Karpas-422 (cell line): Measurements from ENCODE around the gene MTA1. TPM values are rescaled to one million over a fixed set of nuclear protein-coding genes. Genes with fewer than 3 reads are reported as not detected.

Source experiments
- DNase-seq: peaks from one replicate; pipeline ENCODE4 v3.0.0-alpha.2; 2015
- H2AFZ ChIP-seq: fragments of 200-600 bp; sonication (generic); 2 replicates; pipeline ENCODE4 v1.6.1; 2014; ENCODE audit warnings: antibody characterized with exemption, low read length, mixed read lengths
- H3K27ac ChIP-seq: fragments of 200-600 bp; sonication (generic); 2 replicates; pipeline ENCODE4 v1.5.1; 2014; ENCODE audit warnings: mild to moderate bottlenecking, low read length, moderate library complexity
- H3K27me3 ChIP-seq: fragments of 200-600 bp; sonication (generic); 2 replicates; pipeline ENCODE4 v1.6.1; 2014; ENCODE audit warnings: low read length, mixed read lengths
- H3K36me3 ChIP-seq: fragments of 200-600 bp; sonication (generic); 2 replicates; pipeline ENCODE4 v1.6.1; 2014; ENCODE audit warnings: low read length, mixed read lengths; ENCODE audit not compliant: insufficient read depth
- H3K4me1 ChIP-seq: fragments of 200-600 bp; sonication (generic); 2 replicates; pipeline ENCODE4 v1.6.1; 2014; ENCODE audit warnings: mild to moderate bottlenecking, low read length, mixed read lengths
- H3K4me2 ChIP-seq: fragments of 200-600 bp; sonication (generic); 2 replicates; pipeline ENCODE4 v1.6.1; 2014; ENCODE audit warnings: low read length, low read depth, mild to moderate bottlenecking; ENCODE audit not compliant: poor library complexity, severe bottlenecking
- H3K4me3 ChIP-seq: fragments of 200-600 bp; sonication (generic); 2 replicates; pipeline ENCODE4 v1.5.1; 2014; ENCODE audit warnings: mild to moderate bottlenecking, antibody characterized with exemption, low read length, mixed read lengths
- H3K79me2 ChIP-seq: fragments of 200-600 bp; sonication (generic); 2 replicates; pipeline ENCODE4 v1.6.1; 2014; ENCODE audit warnings: mild to moderate bottlenecking, low read length, mixed read lengths
- H3K9ac ChIP-seq: fragments of 200-600 bp; sonication (generic); 2 replicates; pipeline ENCODE4 v1.6.0; 2014; ENCODE audit warnings: low read length
- H3K9me2 ChIP-seq: fragments of 200-600 bp; sonication (generic), shearing (Covaris generic); replicated peaks from 2 replicates; pipeline ENCODE4 v1.6.0; 2014; ENCODE audit warnings: mild to moderate bottlenecking, low read length, moderate library complexity; ENCODE audit not compliant: insufficient read depth
- H3K9me3 ChIP-seq: fragments of 300-700, 200-600 bp; sonication (generic); 2 replicates; pipeline ENCODE4 v1.6.1; 2014; ENCODE audit warnings: low read length, mixed read lengths
- H4K20me1 ChIP-seq: fragments of 200-600 bp; sonication (generic); 2 replicates; pipeline ENCODE4 v1.6.1; 2014; ENCODE audit warnings: mild to moderate bottlenecking, antibody characterized with exemption, low read length, low read depth; ENCODE audit not compliant: insufficient read depth
- total RNA-seq: library from RNA; depleted of rRNA; stranded (reverse); fragments of >200 nt; shearing (Covaris generic); gene quantifications from 2 replicates; pipeline ENCODE4 v1.2.3, GENCODE V29; 2014; ENCODE audit warnings: low replicate concordance; rRNA removed

The MTA1 gene
- total RNA-seq, result 94.6 and 204 TPM in 2 replicates

- Histone ChIP-seq H3K4me2 (peak within 1 kb of the TSS; percentile 95), H3K4me1 (peaks cover 35% of the 10 kb centered on the region), H3K27me3 (no peaks in the 10 kb centered on the region), H3K4me3 (peak within 1 kb of the TSS; percentile 93), H3K27ac (peak within 1 kb of the TSS; percentile 70), H4K20me1 (peaks cover 34% of the 10 kb centered on the region), H3K36me3 (peaks cover 10% of the 10 kb centered on the region; the same call in 1 of the 2 replicates), H3K79me2 (peaks cover 46% of the 10 kb centered on the region), H3K9me2 (no peaks in the 10 kb centered on the region), H3K9ac (peak within 1 kb of the TSS; percentile 96), H2AFZ (peak within 1 kb of the TSS; percentile 97), H3K9me3 (no peaks in the 10 kb centered on the region)
- peak; percentile 84 for DNase-seq
Observed at GRCh38 chr14:105419195-105420091, at the start of gene MTA1. Gene MTA1 (plus strand): TSS chr14:105419827. CDS start chr14:105420036, 209 bp downstream.

DNA sequence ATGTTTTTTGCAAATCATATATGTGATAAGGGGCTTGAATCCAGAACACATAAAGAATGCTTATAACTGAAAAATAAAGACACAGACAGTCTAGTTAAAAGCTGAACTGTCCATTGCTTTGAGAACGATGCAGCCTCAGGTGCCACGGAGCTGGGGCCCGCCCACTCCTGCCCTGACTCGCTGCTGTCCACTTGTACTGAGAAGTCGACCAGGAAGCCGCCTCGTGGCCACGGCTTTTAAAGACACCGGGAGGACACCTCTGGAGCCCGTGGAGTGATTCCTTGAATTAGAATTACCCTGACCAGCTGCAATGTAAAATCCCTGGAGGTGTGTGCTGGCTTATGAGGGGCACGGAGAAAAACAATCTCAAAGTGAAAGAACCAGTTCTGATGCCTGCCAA, 45.2 kb upstream of the MTA1 start:
- H3K4me1 ChIP-seq, result peaks cover 10% of the 10 kb centered on the region
- no peak overlapping the region for H2AFZ ChIP-seq
- H3K4me2 ChIP-seq, result no peak overlapping the region
- H3K9ac ChIP-seq, result no peak overlapping the region
- no peaks in the 10 kb centered on the region for H3K27me3 ChIP-seq
- peaks cover 11% of the 10 kb centered on the region for H4K20me1 ChIP-seq
- H3K9me2 ChIP-seq, result no peaks in the 10 kb centered on the region
- DNase-seq, result no peak
- no peaks in the 10 kb centered on the region for H3K79me2 ChIP-seq
- no peak overlapping the region for H3K27ac ChIP-seq
- H3K36me3 ChIP-seq, result no peaks in the 10 kb centered on the region
- H3K9me3 ChIP-seq, result no peaks in the 10 kb centered on the region
- no peak overlapping the region for H3K4me3 ChIP-seq

DNA sequence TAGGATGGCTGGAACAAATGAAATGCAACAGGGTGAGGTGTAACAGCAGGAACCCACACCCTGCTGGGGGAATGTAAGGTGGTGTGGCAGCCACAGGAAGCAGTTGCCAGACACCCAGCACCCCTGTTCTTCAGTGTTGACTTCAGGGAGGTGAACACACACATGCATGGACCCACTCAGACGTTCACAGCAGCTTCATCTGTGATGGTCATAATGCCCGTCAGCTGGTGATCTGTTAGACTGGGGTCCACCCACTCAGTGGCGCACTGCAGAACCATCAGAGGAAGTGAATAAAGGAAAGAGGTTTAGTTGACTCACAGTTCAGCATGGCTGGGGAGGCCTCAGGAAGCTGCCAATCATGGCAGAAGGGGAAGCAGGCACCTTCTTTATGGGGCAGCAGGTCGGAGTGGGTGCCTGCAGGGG, 44.0 kb upstream of the MTA1 start:
- DNase-seq, result peak; percentile 69

GRCh38 chr14:105376521-105377440, 42.8 kb upstream of the MTA1 start:
- no peaks in the 10 kb centered on the region for H3K9me2 ChIP-seq
- peaks cover 10% of the 10 kb centered on the region for H3K4me1 ChIP-seq
- H3K4me2 ChIP-seq, result no peak overlapping the region
- H3K79me2 ChIP-seq, result no peaks in the 10 kb centered on the region
- H2AFZ ChIP-seq, result no peak overlapping the region
- H3K4me3 ChIP-seq, result no peak overlapping the region
- peaks cover 11% of the 10 kb centered on the region for H4K20me1 ChIP-seq
- no peaks in the 10 kb centered on the region for H3K27me3 ChIP-seq
- no peaks in the 10 kb centered on the region for H3K36me3 ChIP-seq
- H3K9me3 ChIP-seq, result no peaks in the 10 kb centered on the region
- DNase-seq, result peak; percentile 78
- H3K27ac ChIP-seq, result no peak overlapping the region
- no peak overlapping the region for H3K9ac ChIP-seq

More for the DNA sequence above, 44.0 kb upstream of the MTA1 start:
- H3K27ac ChIP-seq, result no peak overlapping the region
- H3K4me2 ChIP-seq, result no peak overlapping the region
- H2AFZ ChIP-seq, result no peak overlapping the region
- no peaks in the 10 kb centered on the region for H3K27me3 ChIP-seq
- H3K79me2 ChIP-seq, result no peaks in the 10 kb centered on the region
- H4K20me1 ChIP-seq, result peaks cover 11% of the 10 kb centered on the region
- H3K4me1 ChIP-seq, result peaks cover 10% of the 10 kb centered on the region
- no peaks in the 10 kb centered on the region for H3K36me3 ChIP-seq
- no peak overlapping the region for H3K4me3 ChIP-seq
- no peaks in the 10 kb centered on the region for H3K9me2 ChIP-seq
- no peak overlapping the region for H3K9ac ChIP-seq
- H3K9me3 ChIP-seq, result no peaks in the 10 kb centered on the region

GRCh38 chr14:105377555-105378182, 42.0 kb upstream of the MTA1 start:
- Histone ChIP-seq H3K27me3 (no peaks in the 10 kb centered on the region), H4K20me1 (peaks cover 7% of the 10 kb centered on the region; the same call in 1 of the 2 replicates), H3K4me1 (peaks cover 10% of the 10 kb centered on the region), H3K36me3 (no peaks in the 10 kb centered on the region), H3K4me3 (no peak overlapping the region), H3K79me2 (no peaks in the 10 kb centered on the region), H3K9ac (no peak overlapping the region), H3K9me3 (no peaks in the 10 kb centered on the region), H3K9me2 (no peaks in the 10 kb centered on the region), H3K27ac (no peak overlapping the region), H3K4me2 (no peak overlapping the region), H2AFZ (no peak overlapping the region)
- no peak for DNase-seq

GRCh38 chr14:105378199-105378598, 41.4 kb upstream of the MTA1 start:
- Histone ChIP-seq H2AFZ (no peak overlapping the region), H3K79me2 (no peaks in the 10 kb centered on the region), H3K9ac (no peak overlapping the region), H3K9me3 (no peaks in the 10 kb centered on the region), H3K9me2 (no peaks in the 10 kb centered on the region), H3K4me2 (no peak overlapping the region), H3K4me1 (peaks cover 10% of the 10 kb centered on the region), H4K20me1 (peaks cover 7% of the 10 kb centered on the region; the same call in 1 of the 2 replicates), H3K27ac (no peak overlapping the region), H3K4me3 (no peak overlapping the region), H3K36me3 (no peaks in the 10 kb centered on the region), H3K27me3 (no peaks in the 10 kb centered on the region)
- DNase-seq, result no peak

DNA sequence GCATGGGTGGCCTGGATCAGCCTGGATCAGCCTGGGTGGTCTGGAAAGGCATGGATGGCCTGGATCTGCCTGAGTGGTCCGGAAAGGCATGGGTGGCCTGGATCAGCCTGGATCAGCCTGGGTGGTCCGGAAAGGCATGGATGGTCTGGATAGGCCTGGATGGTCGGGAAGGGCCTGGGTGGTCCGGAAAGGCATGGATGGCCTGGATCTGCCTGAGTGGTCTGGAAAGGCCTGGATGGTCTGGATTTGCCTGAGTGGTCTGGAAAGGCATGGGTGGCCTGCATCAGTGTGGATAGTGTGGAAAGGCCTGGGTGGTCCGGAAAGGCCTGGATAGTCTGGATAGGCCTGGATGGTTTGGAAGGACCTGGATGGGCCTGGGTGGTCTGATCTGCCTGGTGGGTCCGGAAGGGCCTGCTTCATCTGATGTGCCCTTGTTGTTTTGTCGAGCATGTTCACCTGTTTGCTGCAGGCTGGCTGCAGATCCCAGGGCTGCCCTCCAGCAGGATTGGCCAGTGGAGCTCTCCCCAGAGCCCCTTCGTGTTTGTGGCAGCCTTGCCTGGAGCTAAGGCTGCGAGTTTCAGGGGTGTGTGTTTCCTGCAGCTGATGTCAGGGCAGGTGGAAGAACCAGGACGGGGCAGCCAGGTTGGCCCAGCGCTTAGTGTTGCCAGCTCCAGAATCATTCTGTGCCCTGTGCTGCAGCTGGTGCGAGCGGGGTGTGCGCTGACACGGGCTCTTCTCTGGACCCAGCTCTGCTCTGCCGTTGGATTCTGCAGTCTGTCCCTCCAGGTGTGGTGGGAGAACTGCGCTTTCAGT, 40.5 kb upstream of the MTA1 start:
- H4K20me1 ChIP-seq, result peaks cover 7% of the 10 kb centered on the region; the same call in 1 of the 2 replicates
- H3K27me3 ChIP-seq, result no peaks in the 10 kb centered on the region
- no peak overlapping the region for H3K27ac ChIP-seq
- no peak for DNase-seq
- no peak overlapping the region for H3K9ac ChIP-seq
- H3K9me2 ChIP-seq, result no peaks in the 10 kb centered on the region
- H3K4me1 ChIP-seq, result peaks cover 10% of the 10 kb centered on the region
- H3K9me3 ChIP-seq, result no peaks in the 10 kb centered on the region
- H3K79me2 ChIP-seq, result no peaks in the 10 kb centered on the region
- no peak overlapping the region for H3K4me3 ChIP-seq
- no peak overlapping the region for H3K4me2 ChIP-seq
- H2AFZ ChIP-seq, result no peak overlapping the region
- no peaks in the 10 kb centered on the region for H3K36me3 ChIP-seq
